ENCODE measurements around the gene DRG2. TPM values are rescaled to one million over a fixed set of nuclear protein-coding genes. Genes with fewer than 3 reads are reported as not detected.

The DRG2 gene
- total and polyA plus RNA-seq, 11 donors: 17.5 to 29.0 (median 21.4) TPM

GRCh38 chr17:18141210-18141803, 53.6 kb downstream of the DRG2 start:
- 27 to 32% (median 29%) methylated on average over 9 of the region's 9 CpGs for WGBS, 4 donors
- no peak for TF ChIP-seq POLR2A (IDR thresholded peaks at IDR 0.05)
- TF ChIP-seq CTCF (IDR thresholded peaks at IDR 0.05): peak; percentile 49 to 81 (median 68)
- Histone ChIP-seq H3K27ac (no peak overlapping the region), H3K4me1 (peaks cover 0 to 7% (median 0%) of the 10 kb centered on the region in 12 donors), H3K9me3 (no peaks in the 10 kb centered on the region), H3K27me3 (no peaks in the 10 kb centered on the region), H3K36me3 (no peaks in the 10 kb centered on the region), H3K4me3 (no peak overlapping the region)
- intact Hi-C loops (cut with DNase I): loop anchor here in 8 of 10 donors (5.0 to 10.0 kb wide), 6 partner anchors 41 to 76 kb away; partner anchors contain the start of gene ALKBH5 (in 1 of the 8)
- peak in 1 of 5 donors; percentile 27 for DNase-seq
- peak in 2 of 4 donors; percentile 27 to 55 for ATAC-seq

GRCh38 chr17:18142417-18142816, 54.7 kb downstream of the DRG2 start:
- DNase-seq: no peak
- ATAC-seq: no peak
- intact Hi-C loops (cut with DNase I): loop anchor here in 8 of 10 donors (5.0 to 10.0 kb wide), 6 partner anchors 40 to 75 kb away; partner anchors contain the start of gene ALKBH5 (in 1 of the 8)
- WGBS, 4 donors: 89 to 98% (median 93%) methylated on average over 3 of the region's 3 CpGs
- no peak overlapping the region for H3K4me3 ChIP-seq
- H3K9me3 ChIP-seq: no peaks in the 10 kb centered on the region
- no peak overlapping the region for H3K27ac ChIP-seq
- H3K36me3 ChIP-seq: no peaks in the 10 kb centered on the region
- no peaks in the 10 kb centered on the region for H3K27me3 ChIP-seq
- peaks cover 0 to 7% (median 0%) of the 10 kb centered on the region in 12 donors for H3K4me1 ChIP-seq
- TF ChIP-seq CTCF (IDR thresholded peaks at IDR 0.05): no peak
- TF ChIP-seq POLR2A (IDR thresholded peaks at IDR 0.05): no peak

GRCh38 chr17:18143044-18143936, 55.5 kb downstream of the DRG2 start:
- no peak for DNase-seq
- 76 to 84% (median 80%) methylated on average over 10 to 18 of the region's 18 CpGs for WGBS, 4 donors
- Histone ChIP-seq H3K4me3 (no peak overlapping the region), H3K36me3 (no peaks in the 10 kb centered on the region), H3K27me3 (no peaks in the 10 kb centered on the region), H3K9me3 (no peaks in the 10 kb centered on the region), H3K4me1 (peaks cover 0 to 7% (median 0%) of the 10 kb centered on the region in 12 donors), H3K27ac (no peak overlapping the region)
- ATAC-seq: no peak
- TF ChIP-seq POLR2A (IDR thresholded peaks at IDR 0.05) (no peak), CTCF (IDR thresholded peaks at IDR 0.05) (peak in 2 of 12 donors; percentile 9 to 23)
- intact Hi-C loops (cut with DNase I): loop anchor here in 8 of 10 donors (5.0 to 10.0 kb wide), 6 partner anchors 39 to 74 kb away; partner anchors contain the start of gene ALKBH5 (in 1 of the 8)

- ATAC-seq (no peak), DNase-seq (no peak)
- WGBS, 4 donors: 67 to 90% (median 77%) methylated on average over 1 to 4 of the region's 4 CpGs
- no peaks in the 10 kb centered on the region for H3K36me3 ChIP-seq
- intact Hi-C loops (cut with DNase I): loop anchor here in 8 of 10 donors (5.0 to 10.0 kb wide), 6 partner anchors 38 to 73 kb away; partner anchors contain the start of gene ALKBH5 (in 1 of the 8)
- no peaks in the 10 kb centered on the region for H3K9me3 ChIP-seq
- TF ChIP-seq POLR2A (IDR thresholded peaks at IDR 0.05): no peak
- no peak for TF ChIP-seq CTCF (IDR thresholded peaks at IDR 0.05)
- peaks cover 0 to 7% (median 0%) of the 10 kb centered on the region in 12 donors for H3K4me1 ChIP-seq
- no peak overlapping the region for H3K27ac ChIP-seq
- no peak overlapping the region for H3K4me3 ChIP-seq
- no peaks in the 10 kb centered on the region for H3K27me3 ChIP-seq
Observed at GRCh38 chr17:18144261-18144660, 56.5 kb downstream of the DRG2 start.
